GM19238 (cell line): ENCODE data around the gene KDM4E.

Source experiments
- DNase-seq: peaks from one replicate; pipeline ENCODE4 v3.0.0; 2011; ENCODE audit warnings: low spot score; ENCODE audit not compliant: insufficient read length

The KDM4E gene

GRCh38 chr11:95050595-95051202 lies 25.6 kb downstream of the KDM4E start:
- DNase-seq: no peak

GRCh38 chr11:95054356-95054755 lies 29.3 kb downstream of the KDM4E start:
- no peak for DNase-seq

GRCh38 chr11:95055283-95055897 lies 30.3 kb downstream of the KDM4E start:
- DNase-seq: no peak

- no peak for DNase-seq
These were observed 32.9 kb downstream of the KDM4E start for GRCh38 chr11:95057959-95058358.

- DNase-seq: no peak
These were observed 33.6 kb downstream of the KDM4E start for GRCh38 chr11:95058621-95059020.

GRCh38 chr11:95059046-95059445 lies 34.0 kb downstream of the KDM4E start:
- no peak for DNase-seq

- no peak for DNase-seq
These were observed 40.3 kb downstream of the KDM4E start for GRCh38 chr11:95065336-95065735.

GRCh38 chr11:95066716-95067038 lies 41.6 kb downstream of the KDM4E start, which contains the start of gene SRSF8:
SRSF8 (plus strand) TSS chr11:95066919; CDS start chr11:95067227, 308 bp downstream.
- no peak for DNase-seq

- DNase-seq: peak; percentile 38
These were observed 42.2 kb downstream of the KDM4E start for GRCh38 chr11:95067039-95067840.

GRCh38 chr11:95067841-95068219 lies 42.8 kb downstream of the KDM4E start:
- DNase-seq: no peak

- peak; percentile 48 for DNase-seq
These were observed 43.5 kb downstream of the KDM4E start for GRCh38 chr11:95068549-95068948.

- no peak for DNase-seq
These were observed 45.4 kb downstream of the KDM4E start for GRCh38 chr11:95070471-95070870.

GRCh38 chr11:95072948-95073347 lies 47.9 kb downstream of the KDM4E start:
- no peak for DNase-seq

GRCh38 chr11:95074792-95075563 lies 49.9 kb downstream of the KDM4E start:
- no peak for DNase-seq

GRCh38 chr11:95076416-95076815 lies 51.4 kb downstream of the KDM4E start:
- DNase-seq: no peak

- no peak for DNase-seq
These were observed 51.9 kb downstream of the KDM4E start for GRCh38 chr11:95076981-95077380.
